GM12891 (cell line): Measurements from ENCODE around the gene ZNF800.

Source experiments
- POLR2A ChIP-seq: IDR thresholded peaks from 2 replicates; pipeline ENCODE4 v1.6.1; 2011; ENCODE audit warnings: low read depth, low read length, control low read depth
- POLR2AphosphoS5 ChIP-seq: IDR thresholded peaks from 2 replicates; pipeline ENCODE4 v1.6.1; 2011; ENCODE audit warnings: low read depth, low read length, control low read depth
- POU2F2 ChIP-seq: IDR thresholded peaks from 2 replicates; pipeline ENCODE4 v1.6.1; 2011; ENCODE audit warnings: low read depth, mild to moderate bottlenecking, control low read depth, low read length, moderate library complexity
- SPI1 ChIP-seq: IDR thresholded peaks from 2 replicates; pipeline ENCODE4 v1.6.1; 2011; ENCODE audit warnings: low read depth, low read length, control low read depth
- TAF1 ChIP-seq: IDR thresholded peaks from 2 replicates; pipeline ENCODE4 v1.6.1; 2011; ENCODE audit warnings: low read depth, low read length, control low read depth

DNA sequence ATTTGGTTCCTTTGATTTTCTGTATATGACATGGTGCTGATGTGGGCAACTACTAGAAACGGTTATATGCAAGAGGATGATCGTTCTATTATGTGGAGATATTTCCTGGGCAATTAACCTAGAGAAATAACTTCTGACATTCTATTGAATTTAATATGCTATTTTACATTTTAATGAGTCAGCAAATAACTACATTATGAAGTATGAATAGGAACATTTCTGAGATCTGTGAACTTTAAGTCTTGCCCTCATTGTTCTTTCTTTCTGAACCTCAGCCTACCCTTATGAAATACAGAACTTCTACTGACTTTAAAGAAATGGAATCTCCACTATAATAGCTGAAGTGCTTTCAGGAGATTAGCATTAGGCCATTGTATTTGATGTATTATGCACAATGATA lies 59.6 kb downstream of the ZNF800 start:
- TF ChIP-seq POLR2A, result no peak
- no peak for TF ChIP-seq SPI1
- TF ChIP-seq POLR2AphosphoS5, result no peak
- no peak for TF ChIP-seq POU2F2
- no peak for TF ChIP-seq TAF1
